HT-29 (cell line): Measurements from ENCODE around the gene BAZ2B. TPM values are rescaled to one million over a fixed set of nuclear protein-coding genes. Genes with fewer than 3 reads are reported as not detected.
A peak's percentile ranks its signal among the peaks of the same experiment; 100 is the strongest.
"Not testable (repeated sequence)": the region's sequence is repeated elsewhere in the genome, so short reads cannot be mapped to it uniquely, and the experiment has no call there.

Experiments used
- DNase-seq: peaks from one replicate; pipeline ENCODE4 v3.0.0-alpha.2; 2015; ENCODE audit warnings: low spot score
- total RNA-seq: library from RNA; depleted of rRNA; stranded (reverse); fragments of >200 nt; shearing (Covaris generic); gene quantifications from 2 replicates; pipeline ENCODE4 v1.2.3, GENCODE V29; 2014

The BAZ2B gene
- total RNA-seq, 1 experiment from 2014 or later = 25.2 TPM

GRCh38 chr2:159538801-159539200 is 77.5 kb downstream of the BAZ2B start:
- no peak for DNase-seq

GRCh38 chr2:159535261-159535660 is 81.1 kb downstream of the BAZ2B start:
- DNase-seq = not testable (repeated sequence)

GRCh38 chr2:159531475-159531874 is 84.9 kb downstream of the BAZ2B start:
- no peak for DNase-seq

- DNase-seq = no peak
Measured at GRCh38 chr2:159526433-159526832, 89.9 kb downstream of the BAZ2B start.

- no peak for DNase-seq
Measured at GRCh38 chr2:159525012-159525411, 91.3 kb downstream of the BAZ2B start.

- DNase-seq = no peak
Measured at GRCh38 chr2:159521272-159521671, 95.1 kb downstream of the BAZ2B start.

- peak; percentile 71 for DNase-seq
Measured at GRCh38 chr2:159518321-159519005, 97.9 kb downstream of the BAZ2B start.

- DNase-seq = peak; percentile 82
Measured at GRCh38 chr2:159516241-159516758, 100.0 kb downstream of the BAZ2B start.

- peak; percentile 28 for DNase-seq
Measured at GRCh38 chr2:159515441-159515840, 100.9 kb downstream of the BAZ2B start.

GRCh38 chr2:159513745-159514144 is 102.6 kb downstream of the BAZ2B start:
- DNase-seq = no peak

GRCh38 chr2:159508140-159508539 is 108.2 kb downstream of the BAZ2B start:
- no peak for DNase-seq

- DNase-seq = peak; percentile 42
Measured at GRCh38 chr2:159506764-159507440, 109.4 kb downstream of the BAZ2B start.

- DNase-seq = no peak
Measured at GRCh38 chr2:159506202-159506601, 110.1 kb downstream of the BAZ2B start.

GRCh38 chr2:159505196-159505595 is 111.2 kb downstream of the BAZ2B start:
- DNase-seq = no peak

GRCh38 chr2:159501743-159502142 is 114.6 kb downstream of the BAZ2B start:
- no peak for DNase-seq

- DNase-seq = no peak
Measured at GRCh38 chr2:159497847-159498246, 118.5 kb downstream of the BAZ2B start.

GRCh38 chr2:159497256-159497655 is 119.1 kb downstream of the BAZ2B start:
- peak; percentile 80 for DNase-seq

GRCh38 chr2:159489476-159489875 is 126.9 kb downstream of the BAZ2B start:
- DNase-seq = no peak

- DNase-seq = no peak
Measured at GRCh38 chr2:159484532-159484931, 131.8 kb downstream of the BAZ2B start.

- DNase-seq = no peak
Measured at GRCh38 chr2:159476329-159476728, 140.0 kb downstream of the BAZ2B start.

- no peak for DNase-seq
Measured at GRCh38 chr2:159475793-159476192, 140.6 kb downstream of the BAZ2B start.

- DNase-seq = no peak
Measured at GRCh38 chr2:159471340-159471739, 145.0 kb downstream of the BAZ2B start.

- no peak for DNase-seq
Measured at GRCh38 chr2:159468257-159468656, 148.1 kb downstream of the BAZ2B start.
